ENCODE results near the gene SAV1. TPM values are rescaled to one million over a fixed set of nuclear protein-coding genes. Genes with fewer than 3 reads are reported as not detected.
A peak's percentile ranks its signal among the peaks of the same experiment; 100 is the strongest.
"Not testable (repeated sequence)": the region's sequence is repeated elsewhere in the genome, so short reads cannot be mapped to it uniquely, and the experiment has no call there.

Gene SAV1
- total RNA-seq, 4 donors from 2014 or later: 34.8 to 48.7 (median 42.5) TPM

GRCh38 chr14:50633954-50634353 is 34.2 kb downstream of the SAV1 start:
- Histone ChIP-seq H3K27ac (no peak overlapping the region), H3K9me3 (no peaks in the 10 kb centered on the region), H3K4me3 (no peak overlapping the region), H3K27me3 (no peaks in the 10 kb centered on the region), H3K36me3 (peaks cover 0 to 38% of the 10 kb centered on the region in 2 donors), H3K4me1 (no peaks in the 10 kb centered on the region)
- TF ChIP-seq POLR2AphosphoS5 (IDR thresholded peaks at IDR 0.05) (no peak), POLR2A (IDR thresholded peaks at IDR 0.05) (no peak), CTCF (IDR thresholded peaks at IDR 0.05) (no peak), EP300 (IDR thresholded peaks at IDR 0.05) (no peak)
- WGBS, 2 donors (ENCODE audit: low coverage in 1 of 2): 76 to 80% methylated on average over 4 of the region's 4 CpGs
- ATAC-seq: no peak

DNA sequence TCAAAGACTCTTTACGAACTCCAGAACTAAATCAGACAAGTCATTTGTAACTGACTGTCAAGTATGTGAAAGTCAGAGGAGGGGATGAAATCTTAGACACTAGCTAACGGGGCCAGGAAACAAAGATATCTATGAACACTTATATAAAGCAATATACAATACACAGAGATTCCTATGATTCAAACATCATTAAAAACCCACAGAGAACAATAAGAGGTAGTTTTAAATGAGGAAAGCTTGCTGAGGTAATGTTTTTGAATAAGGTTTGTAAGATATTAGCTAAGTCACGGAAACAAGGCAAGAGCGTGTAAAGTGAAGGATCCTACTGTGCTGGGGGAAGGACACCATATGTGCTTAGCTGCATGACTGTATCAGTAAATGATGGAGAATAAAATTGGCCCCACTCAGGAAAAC is 36.7 kb downstream of the SAV1 start:
- ATAC-seq: no peak
- H3K27me3 ChIP-seq: no peaks in the 10 kb centered on the region
- peak overlapping the region in 1 of 4 donors; percentile 0 for H3K27ac ChIP-seq
- no peaks in the 10 kb centered on the region for H3K9me3 ChIP-seq
- no peaks in the 10 kb centered on the region for H3K4me1 ChIP-seq
- 68 to 74% methylated on average over 4 of the region's 4 CpGs for WGBS, 2 donors (ENCODE audit: low coverage in 1 of 2)
- no peak for TF ChIP-seq POLR2A (IDR thresholded peaks at IDR 0.05)
- TF ChIP-seq EP300 (IDR thresholded peaks at IDR 0.05): no peak
- TF ChIP-seq POLR2AphosphoS5 (IDR thresholded peaks at IDR 0.05): no peak
- TF ChIP-seq CTCF (IDR thresholded peaks at IDR 0.05): no peak
- H3K4me3 ChIP-seq: no peak overlapping the region
- peaks cover 0 to 55% of the 10 kb centered on the region in 2 donors for H3K36me3 ChIP-seq

- not testable (repeated sequence) for H3K27ac ChIP-seq, H3K4me1 ChIP-seq, ATAC-seq, H3K4me3 ChIP-seq, H3K27me3 ChIP-seq, H3K9me3 ChIP-seq
- H3K36me3 ChIP-seq: peaks cover 0 to 72% of the 10 kb centered on the region in 2 donors
- 93 to 96% methylated on average over 2 of the region's 4 CpGs for whole genome bisulfite sequencing, 2 donors (ENCODE audit: low coverage in 1 of 2)
These were observed 43.2 kb downstream of the SAV1 start for GRCh38 chr14:50624947-50625346.

- Histone ChIP-seq H3K9me3 (no peaks in the 10 kb centered on the region), H3K27me3 (no peaks in the 10 kb centered on the region), H3K4me3 (no peak overlapping the region), H3K27ac (no peak overlapping the region), H3K4me1 (no peaks in the 10 kb centered on the region), H3K36me3 (peaks cover 0 to 71% of the 10 kb centered on the region in 2 donors)
- 100% methylated on average over 1 of the region's 1 CpG; no CpG with 5 or more reads in 1 of the 2 donors for WGBS, 2 donors (ENCODE audit: low coverage in 1 of 2)
- no peak for ATAC-seq
- no peak for TF ChIP-seq POLR2A (IDR thresholded peaks at IDR 0.05)
- TF ChIP-seq POLR2AphosphoS5 (IDR thresholded peaks at IDR 0.05): no peak
- no peak for TF ChIP-seq EP300 (IDR thresholded peaks at IDR 0.05)
- TF ChIP-seq CTCF (IDR thresholded peaks at IDR 0.05): no peak
These were observed 43.7 kb downstream of the SAV1 start for GRCh38 chr14:50624447-50624846.

DNA sequence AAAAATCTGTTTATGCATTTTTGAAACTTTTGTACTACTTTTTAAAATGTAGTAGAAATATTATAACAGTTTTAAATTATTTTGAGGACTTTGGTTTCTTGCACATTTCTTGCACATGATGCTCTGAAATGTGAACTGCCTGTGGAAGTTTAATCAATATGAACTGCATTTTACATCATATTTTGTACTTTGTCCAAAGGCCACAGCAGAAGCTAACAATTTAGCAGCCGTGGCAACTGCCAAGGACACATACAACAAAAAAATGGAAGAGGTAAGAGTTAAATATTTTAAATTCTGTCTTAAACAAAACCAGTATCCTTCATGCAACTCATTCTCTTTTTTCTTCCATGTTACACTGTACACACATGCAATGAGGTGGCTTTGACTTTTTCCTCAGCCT is 45.1 kb downstream of the SAV1 start:
- WGBS, 2 donors (ENCODE audit: low coverage in 1 of 2): 60 to 63% methylated on average over 1 of the region's 1 CpG
- TF ChIP-seq CTCF (IDR thresholded peaks at IDR 0.05): no peak
- no peak for TF ChIP-seq POLR2A (IDR thresholded peaks at IDR 0.05)
- TF ChIP-seq POLR2AphosphoS5 (IDR thresholded peaks at IDR 0.05): no peak
- TF ChIP-seq EP300 (IDR thresholded peaks at IDR 0.05): no peak
- Histone ChIP-seq H3K27me3 (no peaks in the 10 kb centered on the region), H3K27ac (no peak overlapping the region), H3K36me3 (peaks cover 0 to 56% of the 10 kb centered on the region in 2 donors), H3K9me3 (no peaks in the 10 kb centered on the region), H3K4me3 (no peak overlapping the region), H3K4me1 (no peaks in the 10 kb centered on the region)
- ATAC-seq: no peak
